Measurements from ENCODE around the gene TES.
"Not testable (repeated sequence)": the region's sequence is repeated elsewhere in the genome, so short reads cannot be mapped to it uniquely, and the experiment has no call there.

TES gene

GRCh38 chr7:116293633-116294032 is 83.3 kb downstream of the TES start:
- no peak for DNase-seq

- not testable (repeated sequence) for DNase-seq
Measured at GRCh38 chr7:116295903-116296302, 85.6 kb downstream of the TES start.

- DNase-seq: no peak
Measured at GRCh38 chr7:116298055-116298454, 87.7 kb downstream of the TES start.

- no peak for DNase-seq
Measured at GRCh38 chr7:116298576-116298975, 88.2 kb downstream of the TES start.

GRCh38 chr7:116305485-116306408 is 95.4 kb downstream of the TES start:
- no peak for DNase-seq

GRCh38 chr7:116306409-116307048 is 96.2 kb downstream of the TES start:
- DNase-seq: no peak

GRCh38 chr7:116307253-116307652 is 96.9 kb downstream of the TES start:
- no peak for DNase-seq
